ENCODE results near the gene VWA7. TPM values are rescaled to one million over a fixed set of nuclear protein-coding genes. Genes with fewer than 3 reads are reported as not detected.
"Not testable (repeated sequence)": the region's sequence is repeated elsewhere in the genome, so short reads cannot be mapped to it uniquely, and the experiment has no call there.

Gene VWA7
- total RNA-seq, 4 donors from 2014 or later = 0.49 to 4.8 (median 1.4) TPM

- TF ChIP-seq CTCF (IDR thresholded peaks at IDR 0.05) (no peak), POLR2A (IDR thresholded peaks at IDR 0.05) (no peak)
- WGBS, 2 donors = 4 to 5% methylated on average over 39 of the region's 39 CpGs
- H3K4me3 ChIP-seq (ENCODE audit: low read depth, poor library complexity, severe bottlenecking) = peak overlapping the region; percentile 18
- intact Hi-C loops (cut with DNase I; ENCODE audit: low total_unique reads) = no loop called here
- DNase-seq (ENCODE audit: low spot score in 2 of 2) = peak in 1 of 2 donors; percentile 95
These were observed 44.3 kb upstream of the VWA7 start for GRCh38 chr6:31821301-31822035.

- 67 to 79% methylated on average over 9 to 10 of the region's 10 CpGs for WGBS, 2 donors
- DNase-seq (ENCODE audit: low spot score in 2 of 2); intact Hi-C loops (cut with DNase I; ENCODE audit: low total_unique reads); H3K4me3 ChIP-seq (ENCODE audit: low read depth, poor library complexity, severe bottlenecking): not testable (repeated sequence)
These were observed 43.3 kb upstream of the VWA7 start for GRCh38 chr6:31820399-31820798.

GRCh38 chr6:31819871-31820299 is 42.8 kb upstream of the VWA7 start:
- intact Hi-C loops (cut with DNase I; ENCODE audit: low total_unique reads) = no loop called here
- no peak for DNase-seq (ENCODE audit: low spot score in 2 of 2)
- TF ChIP-seq POLR2A (IDR thresholded peaks at IDR 0.05) (no peak), CTCF (IDR thresholded peaks at IDR 0.05) (no peak)
- no peak overlapping the region for H3K4me3 ChIP-seq (ENCODE audit: low read depth, poor library complexity, severe bottlenecking)

GRCh38 chr6:31817929-31818511 is 40.9 kb upstream of the VWA7 start:
- intact Hi-C loops (cut with DNase I; ENCODE audit: low total_unique reads); DNase-seq (ENCODE audit: low spot score in 2 of 2): not testable (repeated sequence)
- H3K4me3 ChIP-seq (ENCODE audit: low read depth, poor library complexity, severe bottlenecking) = peak overlapping the region; percentile 20
- 11 to 29% methylated on average over 8 of the region's 8 CpGs for WGBS, 2 donors

- intact Hi-C loops (cut with DNase I; ENCODE audit: low total_unique reads); DNase-seq (ENCODE audit: low spot score in 2 of 2): not testable (repeated sequence)
- 28 to 31% methylated on average over 16 of the region's 37 CpGs for WGBS, 2 donors
- peak overlapping the region; percentile 38 for H3K4me3 ChIP-seq (ENCODE audit: low read depth, poor library complexity, severe bottlenecking)
These were observed 40.2 kb upstream of the VWA7 start for GRCh38 chr6:31817133-31817928.

GRCh38 chr6:31815025-31815838 is 38.1 kb upstream of the VWA7 start, which contains the start of the genes HSPA1A and HSPA1L:
Gene HSPA1A (plus strand): TSS chr6:31815543. CDS start chr6:31815757, 214 bp downstream.
Gene HSPA1L (minus strand): TSS chr6:31815283. CDS start chr6:31811972, 3,311 bp downstream.
- peak; percentile 95 to 99 for DNase-seq (ENCODE audit: low spot score in 2 of 2)
- intact Hi-C loops (cut with DNase I; ENCODE audit: low total_unique reads) = no loop called here
- 0 to 1% methylated on average over 48 to 53 of the region's 56 CpGs for WGBS, 2 donors
- peak within 1 kb of the TSS; percentile 50 for H3K4me3 ChIP-seq (ENCODE audit: low read depth, poor library complexity, severe bottlenecking)
- TF ChIP-seq CTCF (IDR thresholded peaks at IDR 0.05) = no peak
- peak in 1 of 2 donors; percentile 99 for TF ChIP-seq POLR2A (IDR thresholded peaks at IDR 0.05)
